GM23338 (cell line): ENCODE results near the gene SLC22A14. TPM values are rescaled to one million over a fixed set of nuclear protein-coding genes. Genes with fewer than 3 reads are reported as not detected.

ENCODE experiments used
- ATAC-seq: fragments of 200-7000 bp; cut with Tn5 transposase; 3 replicates; pipeline ENCODE4 v1.9.1; 2020
- DNase-seq: peaks from one replicate; pipeline ENCODE4 v3.0.0-alpha.2; 2015; ENCODE audit warnings: low spot score
- H2AFZ ChIP-seq: fragments of 200-600 bp; sonication (generic); 2 replicates; pipeline ENCODE4 v1.8.0; 2016; ENCODE audit warnings: antibody characterized with exemption, mild to moderate bottlenecking, moderate library complexity
- H3F3A ChIP-seq: fragments of 200-600 bp; sonication (generic); replicated peaks from 2 replicates; pipeline ENCODE4 v1.8.0; 2017; ENCODE audit warnings: antibody characterized with exemption, mixed run types, low read depth
- H3K27ac ChIP-seq: fragments of 200-600 bp; sonication (generic); 2 replicates; pipeline ENCODE4 v1.6.1; 2016; ENCODE audit warnings: low read depth
- H3K27me3 ChIP-seq: fragments of 200-600 bp; sonication (generic); 2 replicates; pipeline ENCODE4 v1.8.0; 2016; ENCODE audit warnings: mild to moderate bottlenecking, mixed run types, moderate library complexity; ENCODE audit not compliant: insufficient read depth
- H3K36me3 ChIP-seq: fragments of 200-600 bp; sonication (generic); 2 replicates; pipeline ENCODE4 v1.8.0; 2016; ENCODE audit warnings: mild to moderate bottlenecking; ENCODE audit not compliant: insufficient read depth
- H3K4me1 ChIP-seq: fragments of 200-600 bp; sonication (generic); 2 replicates; pipeline ENCODE4 v1.8.0; 2016; ENCODE audit warnings: mild to moderate bottlenecking, moderate library complexity; ENCODE audit not compliant: insufficient read depth
- H3K4me2 ChIP-seq: fragments of 200-600 bp; sonication (generic); 2 replicates; pipeline ENCODE4 v1.7.1; 2017; ENCODE audit warnings: mixed run types
- H3K4me3 ChIP-seq: fragments of 200-600 bp; sonication (generic); 2 replicates; pipeline ENCODE4 v1.6.1; 2016; ENCODE audit warnings: mixed run types
- H3K79me2 ChIP-seq: fragments of 200-600 bp; sonication (generic); replicated peaks from 2 replicates; pipeline ENCODE4 v1.8.0; 2017; ENCODE audit warnings: mild to moderate bottlenecking; ENCODE audit not compliant: insufficient read depth
- H3K9me2 ChIP-seq: fragments of 200-600 bp; sonication (generic); 2 replicates; pipeline ENCODE4 v1.8.0; 2017; ENCODE audit not compliant: insufficient read depth
- H4K20me1 ChIP-seq: fragments of 200-600 bp; sonication (generic); replicated peaks from 2 replicates; pipeline ENCODE4 v1.8.0; 2017; ENCODE audit warnings: mild to moderate bottlenecking; ENCODE audit not compliant: insufficient read depth
- H3K27ac Mint-ChIP-seq: 2 replicates; pipeline ENCODE4 v1.8.0; 2020; ENCODE audit warnings: inconsistent platforms, mild to moderate bottlenecking, moderate library complexity, mixed read lengths
- H3K27me3 Mint-ChIP-seq: 3 replicates; pipeline ENCODE4 v1.8.0; 2022; ENCODE audit warnings: low read depth, mild to moderate bottlenecking, moderate library complexity, mixed read lengths, inconsistent platforms; ENCODE audit not compliant: insufficient read depth, poor library complexity
- H3K36me3 Mint-ChIP-seq: 3 replicates; pipeline ENCODE4 v1.8.0; 2021; ENCODE audit warnings: low read depth, mild to moderate bottlenecking, inconsistent platforms, moderate library complexity, mixed read lengths
- H3K4me1 Mint-ChIP-seq: 3 replicates; pipeline ENCODE4 v1.8.0; 2020; ENCODE audit warnings: mild to moderate bottlenecking, inconsistent platforms, mixed read lengths
- H3K4me3 Mint-ChIP-seq: 3 replicates; pipeline ENCODE4 v1.8.0; 2021; ENCODE audit warnings: moderate library complexity, mild to moderate bottlenecking, inconsistent platforms, mixed read lengths
- H3K9me3 Mint-ChIP-seq: 3 replicates; pipeline ENCODE4 v1.8.0; 2020; ENCODE audit warnings: moderate library complexity, mild to moderate bottlenecking, inconsistent platforms, mixed read lengths
- CREB1 ChIP-seq: fragments of 250-450 bp; sonication (Bioruptor Pico); IDR thresholded peaks from 2 replicates; pipeline ENCODE4 v1.5.0; 2020; ENCODE audit warnings: low read depth, mild to moderate bottlenecking, moderate library complexity
- ETS1 ChIP-seq: IDR thresholded peaks from 2 replicates; pipeline ENCODE4 v1.6.1; 2016; ENCODE audit warnings: antibody characterized with exemption
- EZH2 ChIP-seq: fragments of 200-600 bp; sonication (generic); IDR thresholded peaks from one replicate; pipeline ENCODE4 v1.8.0; 2017; ENCODE audit warnings: antibody characterized with exemption, mild to moderate bottlenecking, low read depth; ENCODE audit not compliant: unreplicated experiment
- EZH2phosphoT487 ChIP-seq: fragments of 200-600 bp; sonication (generic); IDR thresholded peaks from one replicate; pipeline ENCODE4 v1.8.1; 2018; ENCODE audit warnings: antibody characterized with exemption; ENCODE audit not compliant: unreplicated experiment
- JUNB ChIP-seq: IDR thresholded peaks from one replicate; pipeline ENCODE4 v1.6.1; 2016; ENCODE audit warnings: antibody characterized with exemption; ENCODE audit not compliant: unreplicated experiment
- NANOG ChIP-seq: IDR thresholded peaks from 2 replicates; pipeline ENCODE4 v1.6.1; 2016; ENCODE audit warnings: antibody characterized with exemption, borderline replicate concordance
- POLR2AphosphoS5 ChIP-seq: IDR thresholded peaks from 2 replicates; pipeline ENCODE4 v1.6.1; 2016; ENCODE audit warnings: antibody characterized with exemption, low read depth
- STAT1 ChIP-seq: IDR thresholded peaks from one replicate; pipeline ENCODE4 v1.6.1; 2016; ENCODE audit warnings: antibody characterized with exemption; ENCODE audit not compliant: unreplicated experiment
- ZNF114 ChIP-seq: fragments of 250-450 bp; sonication (Bioruptor Pico); IDR thresholded peaks from 2 replicates; pipeline ENCODE4 v1.5.0; 2020; ENCODE audit warnings: mild to moderate bottlenecking, moderate library complexity
- ZNF331 ChIP-seq: fragments of 250-450 bp; sonication (Bioruptor Pico); IDR thresholded peaks from 2 replicates; pipeline ENCODE4 v1.5.0; 2020; ENCODE audit warnings: low read depth, mild to moderate bottlenecking, moderate library complexity
- polyA plus RNA-seq: library from polyadenylated mRNA; unstranded; fragments of >200 nt; fragmentation: Nextera tagmentation; extraction: Ambion mirVana; gene quantifications from 2 replicates; pipeline ENCODE4 v1.2.1, GENCODE V29; 2016
- total RNA-seq: library from RNA; depleted of rRNA; stranded (reverse); fragments of >200 nt; shearing (Covaris generic); gene quantifications from 2 replicates; pipeline ENCODE4 v1.2.3, GENCODE V29; 2014
- TF ChIP-seq, protein P1 (sequence below): IDR thresholded peaks from one replicate; pipeline ENCODE4 v1.6.1; 2018; ENCODE audit warnings: antibody characterized with exemption; ENCODE audit not compliant: unreplicated experiment
- TF ChIP-seq, protein P2 (sequence below): fragments of 250-450 bp; sonication (Bioruptor Pico); IDR thresholded peaks from 2 replicates; pipeline ENCODE4 v1.5.0; 2020; ENCODE audit warnings: mild to moderate bottlenecking, moderate library complexity
- TF ChIP-seq, protein P3 (sequence below), 2 experiments: fragments of 200-600 bp in 1 of 2; sonication (generic) in 1 of 2; conservative IDR thresholded peaks; 2 replicates each; pipeline versions ENCODE4 v1.5.1 to v1.6.1; 2016 to 2017; ENCODE audit warnings: antibody characterized with exemption in 2 of 2, low read depth in 2 of 2, mild to moderate bottlenecking in 2 of 2, moderate library complexity in 1 of 2

Gene SLC22A14
- total and polyA plus RNA-seq, 2 experiments from 2014 or later = not detected

- Histone ChIP-seq H3K9me2 (no peaks in the 10 kb centered on the region), H3K4me2 (peak overlapping the region; percentile 81), H3K4me1 (no peaks in the 10 kb centered on the region; the same call in 1 of the 2 replicates), H2AFZ (peak overlapping the region; percentile 98), H3K79me2 (no peaks in the 10 kb centered on the region), H3K27me3 (peaks cover 14% of the 10 kb centered on the region), H3F3A (0 out of 2 replicates have a peak, but pooled peaks cover 3% of the 10 kb centered on the region), H4K20me1 (peaks cover 5% of the 10 kb centered on the region; the same call in 1 of the 2 replicates), H3K36me3 (no peaks in the 10 kb centered on the region), H3K4me3 (peak overlapping the region; percentile 77), H3K27ac (no peak overlapping the region)
- H3K36me3 Mint-ChIP-seq = 0 out of 3 replicates have a peak, but pooled peaks cover 5% of the 10 kb centered on the region
- no peaks in the 10 kb centered on the region; the same call in 1 of the 3 replicates for H3K9me3 Mint-ChIP-seq
- H3K27ac Mint-ChIP-seq = no peak overlapping the region
- peaks cover 2% of the 10 kb centered on the region; the same call in 1 of the 3 replicates for H3K4me1 Mint-ChIP-seq
- no peak for DNase-seq
- TF ChIP-seq EZH2 (no peak), CREB1 (CRISPR knock-in tag) (no peak), ZNF331 (CRISPR knock-in tag) (no peak), NANOG (no peak), POLR2AphosphoS5 (no peak), EZH2phosphoT487 (no peak), ETS1 (no peak), JUNB (no peak), ZNF114 (CRISPR knock-in tag) (no peak), STAT1 (no peak)
- TF ChIP-seq, protein P1, sequence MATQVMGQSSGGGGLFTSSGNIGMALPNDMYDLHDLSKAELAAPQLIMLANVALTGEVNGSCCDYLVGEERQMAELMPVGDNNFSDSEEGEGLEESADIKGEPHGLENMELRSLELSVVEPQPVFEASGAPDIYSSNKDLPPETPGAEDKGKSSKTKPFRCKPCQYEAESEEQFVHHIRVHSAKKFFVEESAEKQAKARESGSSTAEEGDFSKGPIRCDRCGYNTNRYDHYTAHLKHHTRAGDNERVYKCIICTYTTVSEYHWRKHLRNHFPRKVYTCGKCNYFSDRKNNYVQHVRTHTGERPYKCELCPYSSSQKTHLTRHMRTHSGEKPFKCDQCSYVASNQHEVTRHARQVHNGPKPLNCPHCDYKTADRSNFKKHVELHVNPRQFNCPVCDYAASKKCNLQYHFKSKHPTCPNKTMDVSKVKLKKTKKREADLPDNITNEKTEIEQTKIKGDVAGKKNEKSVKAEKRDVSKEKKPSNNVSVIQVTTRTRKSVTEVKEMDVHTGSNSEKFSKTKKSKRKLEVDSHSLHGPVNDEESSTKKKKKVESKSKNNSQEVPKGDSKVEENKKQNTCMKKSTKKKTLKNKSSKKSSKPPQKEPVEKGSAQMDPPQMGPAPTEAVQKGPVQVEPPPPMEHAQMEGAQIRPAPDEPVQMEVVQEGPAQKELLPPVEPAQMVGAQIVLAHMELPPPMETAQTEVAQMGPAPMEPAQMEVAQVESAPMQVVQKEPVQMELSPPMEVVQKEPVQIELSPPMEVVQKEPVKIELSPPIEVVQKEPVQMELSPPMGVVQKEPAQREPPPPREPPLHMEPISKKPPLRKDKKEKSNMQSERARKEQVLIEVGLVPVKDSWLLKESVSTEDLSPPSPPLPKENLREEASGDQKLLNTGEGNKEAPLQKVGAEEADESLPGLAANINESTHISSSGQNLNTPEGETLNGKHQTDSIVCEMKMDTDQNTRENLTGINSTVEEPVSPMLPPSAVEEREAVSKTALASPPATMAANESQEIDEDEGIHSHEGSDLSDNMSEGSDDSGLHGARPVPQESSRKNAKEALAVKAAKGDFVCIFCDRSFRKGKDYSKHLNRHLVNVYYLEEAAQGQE = no peak
- TF ChIP-seq, protein P2, sequence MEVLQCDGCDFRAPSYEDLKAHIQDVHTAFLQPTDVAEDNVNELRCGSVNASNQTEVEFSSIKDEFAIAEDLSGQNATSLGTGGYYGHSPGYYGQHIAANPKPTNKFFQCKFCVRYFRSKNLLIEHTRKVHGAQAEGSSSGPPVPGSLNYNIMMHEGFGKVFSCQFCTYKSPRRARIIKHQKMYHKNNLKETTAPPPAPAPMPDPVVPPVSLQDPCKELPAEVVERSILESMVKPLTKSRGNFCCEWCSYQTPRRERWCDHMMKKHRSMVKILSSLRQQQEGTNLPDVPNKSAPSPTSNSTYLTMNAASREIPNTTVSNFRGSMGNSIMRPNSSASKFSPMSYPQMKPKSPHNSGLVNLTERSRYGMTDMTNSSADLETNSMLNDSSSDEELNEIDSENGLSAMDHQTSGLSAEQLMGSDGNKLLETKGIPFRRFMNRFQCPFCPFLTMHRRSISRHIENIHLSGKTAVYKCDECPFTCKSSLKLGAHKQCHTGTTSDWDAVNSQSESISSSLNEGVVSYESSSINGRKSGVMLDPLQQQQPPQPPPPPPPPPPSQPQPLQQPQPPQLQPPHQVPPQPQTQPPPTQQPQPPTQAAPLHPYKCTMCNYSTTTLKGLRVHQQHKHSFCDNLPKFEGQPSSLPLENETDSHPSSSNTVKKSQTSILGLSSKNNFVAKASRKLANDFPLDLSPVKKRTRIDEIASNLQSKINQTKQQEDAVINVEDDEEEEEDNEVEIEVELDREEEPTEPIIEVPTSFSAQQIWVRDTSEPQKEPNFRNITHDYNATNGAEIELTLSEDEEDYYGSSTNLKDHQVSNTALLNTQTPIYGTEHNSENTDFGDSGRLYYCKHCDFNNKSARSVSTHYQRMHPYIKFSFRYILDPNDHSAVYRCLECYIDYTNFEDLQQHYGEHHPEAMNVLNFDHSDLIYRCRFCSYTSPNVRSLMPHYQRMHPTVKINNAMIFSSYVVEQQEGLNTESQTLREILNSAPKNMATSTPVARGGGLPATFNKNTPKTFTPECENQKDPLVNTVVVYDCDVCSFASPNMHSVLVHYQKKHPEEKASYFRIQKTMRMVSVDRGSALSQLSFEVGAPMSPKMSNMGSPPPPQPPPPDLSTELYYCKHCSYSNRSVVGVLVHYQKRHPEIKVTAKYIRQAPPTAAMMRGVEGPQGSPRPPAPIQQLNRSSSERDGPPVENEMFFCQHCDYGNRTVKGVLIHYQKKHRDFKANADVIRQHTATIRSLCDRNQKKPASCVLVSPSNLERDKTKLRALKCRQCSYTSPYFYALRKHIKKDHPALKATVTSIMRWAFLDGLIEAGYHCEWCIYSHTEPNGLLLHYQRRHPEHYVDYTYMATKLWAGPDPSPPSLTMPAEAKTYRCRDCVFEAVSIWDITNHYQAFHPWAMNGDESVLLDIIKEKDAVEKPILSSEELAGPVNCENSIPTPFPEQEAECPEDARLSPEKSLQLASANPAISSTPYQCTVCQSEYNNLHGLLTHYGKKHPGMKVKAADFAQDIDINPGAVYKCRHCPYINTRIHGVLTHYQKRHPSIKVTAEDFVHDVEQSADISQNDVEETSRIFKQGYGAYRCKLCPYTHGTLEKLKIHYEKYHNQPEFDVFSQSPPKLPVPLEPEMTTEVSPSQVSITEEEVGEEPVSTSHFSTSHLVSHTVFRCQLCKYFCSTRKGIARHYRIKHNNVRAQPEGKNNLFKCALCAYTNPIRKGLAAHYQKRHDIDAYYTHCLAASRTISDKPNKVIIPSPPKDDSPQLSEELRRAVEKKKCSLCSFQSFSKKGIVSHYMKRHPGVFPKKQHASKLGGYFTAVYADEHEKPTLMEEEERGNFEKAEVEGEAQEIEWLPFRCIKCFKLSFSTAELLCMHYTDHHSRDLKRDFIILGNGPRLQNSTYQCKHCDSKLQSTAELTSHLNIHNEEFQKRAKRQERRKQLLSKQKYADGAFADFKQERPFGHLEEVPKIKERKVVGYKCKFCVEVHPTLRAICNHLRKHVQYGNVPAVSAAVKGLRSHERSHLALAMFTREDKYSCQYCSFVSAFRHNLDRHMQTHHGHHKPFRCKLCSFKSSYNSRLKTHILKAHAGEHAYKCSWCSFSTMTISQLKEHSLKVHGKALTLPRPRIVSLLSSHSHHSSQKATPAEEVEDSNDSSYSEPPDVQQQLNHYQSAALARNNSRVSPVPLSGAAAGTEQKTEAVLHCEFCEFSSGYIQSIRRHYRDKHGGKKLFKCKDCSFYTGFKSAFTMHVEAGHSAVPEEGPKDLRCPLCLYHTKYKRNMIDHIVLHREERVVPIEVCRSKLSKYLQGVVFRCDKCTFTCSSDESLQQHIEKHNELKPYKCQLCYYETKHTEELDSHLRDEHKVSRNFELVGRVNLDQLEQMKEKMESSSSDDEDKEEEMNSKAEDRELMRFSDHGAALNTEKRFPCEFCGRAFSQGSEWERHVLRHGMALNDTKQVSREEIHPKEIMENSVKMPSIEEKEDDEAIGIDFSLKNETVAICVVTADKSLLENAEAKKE (CRISPR knock-in tag) = no peak
- TF ChIP-seq, protein P3, sequence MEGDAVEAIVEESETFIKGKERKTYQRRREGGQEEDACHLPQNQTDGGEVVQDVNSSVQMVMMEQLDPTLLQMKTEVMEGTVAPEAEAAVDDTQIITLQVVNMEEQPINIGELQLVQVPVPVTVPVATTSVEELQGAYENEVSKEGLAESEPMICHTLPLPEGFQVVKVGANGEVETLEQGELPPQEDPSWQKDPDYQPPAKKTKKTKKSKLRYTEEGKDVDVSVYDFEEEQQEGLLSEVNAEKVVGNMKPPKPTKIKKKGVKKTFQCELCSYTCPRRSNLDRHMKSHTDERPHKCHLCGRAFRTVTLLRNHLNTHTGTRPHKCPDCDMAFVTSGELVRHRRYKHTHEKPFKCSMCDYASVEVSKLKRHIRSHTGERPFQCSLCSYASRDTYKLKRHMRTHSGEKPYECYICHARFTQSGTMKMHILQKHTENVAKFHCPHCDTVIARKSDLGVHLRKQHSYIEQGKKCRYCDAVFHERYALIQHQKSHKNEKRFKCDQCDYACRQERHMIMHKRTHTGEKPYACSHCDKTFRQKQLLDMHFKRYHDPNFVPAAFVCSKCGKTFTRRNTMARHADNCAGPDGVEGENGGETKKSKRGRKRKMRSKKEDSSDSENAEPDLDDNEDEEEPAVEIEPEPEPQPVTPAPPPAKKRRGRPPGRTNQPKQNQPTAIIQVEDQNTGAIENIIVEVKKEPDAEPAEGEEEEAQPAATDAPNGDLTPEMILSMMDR (conservative IDR thresholded peaks at IDR 0.05; ENCODE audit: low read depth in 2 of 2) = no peak
- H3K4me3 Mint-ChIP-seq = peak overlapping the region; percentile 69
- ATAC-seq = no peak
- peaks cover 21% of the 10 kb centered on the region for H3K27me3 Mint-ChIP-seq
Observed at GRCh38 chr3:38345879-38346586, 63.9 kb downstream of the SLC22A14 start.
